ENCODE results near the gene CDC42BPG.

The CDC42BPG gene

DNA sequence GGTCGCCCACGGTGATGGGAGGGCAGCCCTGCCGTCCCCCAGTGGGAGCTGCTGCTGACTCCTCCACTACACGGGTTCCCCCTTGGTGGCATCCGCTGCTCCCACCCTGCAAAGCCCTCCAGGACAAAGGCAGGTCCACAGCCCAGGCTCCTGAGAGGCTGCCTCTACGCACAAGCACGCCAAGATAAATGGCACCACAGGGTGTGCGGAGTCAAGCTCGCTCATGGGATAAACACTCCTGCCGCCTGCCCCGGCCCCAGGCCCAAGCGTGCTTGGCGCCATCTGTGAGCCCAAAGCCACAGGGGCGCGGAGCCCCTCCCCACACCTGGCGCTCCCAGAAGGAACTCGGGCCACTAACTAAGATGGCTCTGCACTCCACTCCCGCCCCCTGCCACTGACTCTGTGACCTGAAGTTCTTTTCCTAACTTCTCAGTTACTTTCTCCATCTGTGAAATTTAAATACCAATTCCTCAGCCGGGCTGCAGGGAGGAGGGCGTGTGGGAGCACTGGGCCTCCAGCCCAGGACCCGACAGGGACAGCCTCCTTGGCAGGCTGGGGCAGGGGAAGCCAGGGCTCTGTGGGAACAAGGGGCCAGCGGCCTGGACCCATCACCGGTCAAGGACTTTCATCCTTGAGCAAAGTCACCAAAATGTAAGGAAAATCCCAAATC lies 19.1 kb upstream of the CDC42BPG start:
- peak overlapping the region; percentile 37 for H3K14ac ChIP-seq (ENCODE audit: low read length)
- no peak overlapping the region for H2BK5ac ChIP-seq (ENCODE audit: low read depth, low read length, poor library complexity)
- no peak overlapping the region for H3K23ac ChIP-seq (ENCODE audit: low read length)
- H2BK120ac ChIP-seq (ENCODE audit: insufficient read depth, low read length, poor library complexity) = peak overlapping the region; percentile 8
- no peak for DNase-seq
- peak overlapping the region; percentile 39 for H3K4ac ChIP-seq (ENCODE audit: low read depth, low read length)
- no CpG with 5 or more reads among the region's 23 CpGs for WGBS (ENCODE audit: extremely low coverage, insufficient coverage, insufficient read length)
- H4K8ac ChIP-seq (ENCODE audit: low read depth, low read length) = peak overlapping the region; percentile 4
- H3K27ac ChIP-seq (ENCODE audit: low read depth, low read length) = no peak overlapping the region
- H3K79me2 ChIP-seq (ENCODE audit: control insufficient read depth, insufficient read depth, low read length, poor library complexity) = peaks cover 16% of the 10 kb centered on the region
- H3K79me1 ChIP-seq (ENCODE audit: low read length) = peaks cover 18% of the 10 kb centered on the region
- peak overlapping the region; percentile 28 for H4K91ac ChIP-seq (ENCODE audit: low read depth, low read length)
- H3K4me3 ChIP-seq (ENCODE audit: low read depth, low read length) = no peak overlapping the region
- H3K4me1 ChIP-seq (ENCODE audit: control insufficient read depth in 1 of 2, insufficient read depth in 2 of 2, low read length in 2 of 2) = peaks cover 29 to 31% of the 10 kb centered on the region in 2 experiments
- no peak overlapping the region for H3K4me2 ChIP-seq (ENCODE audit: low read length)
- peak overlapping the region; percentile 32 for H2AK5ac ChIP-seq (ENCODE audit: low read length)
- H2BK12ac ChIP-seq (ENCODE audit: low read length) = peak overlapping the region; percentile 15
- peak overlapping the region; percentile 17 for H2AFZ ChIP-seq (ENCODE audit: insufficient read depth, low read length, poor library complexity)
- H3K27me3 ChIP-seq (ENCODE audit: insufficient read depth, low read length) = no peaks in the 10 kb centered on the region
- H3K9ac ChIP-seq (ENCODE audit: low read length) = no peak overlapping the region
- no peaks in the 10 kb centered on the region for H3K9me3 ChIP-seq (ENCODE audit: insufficient read depth, low read depth, low read length)
- H3K36me3 ChIP-seq (ENCODE audit: control insufficient read depth in 1 of 2, insufficient read depth in 2 of 2, low read length in 2 of 2) = peaks cover 24 to 34% of the 10 kb centered on the region in 2 experiments
- H4K12ac ChIP-seq (ENCODE audit: low read depth, low read length) = no peak overlapping the region
- H3K18ac ChIP-seq (ENCODE audit: low read length) = peak overlapping the region; percentile 74

DNA sequence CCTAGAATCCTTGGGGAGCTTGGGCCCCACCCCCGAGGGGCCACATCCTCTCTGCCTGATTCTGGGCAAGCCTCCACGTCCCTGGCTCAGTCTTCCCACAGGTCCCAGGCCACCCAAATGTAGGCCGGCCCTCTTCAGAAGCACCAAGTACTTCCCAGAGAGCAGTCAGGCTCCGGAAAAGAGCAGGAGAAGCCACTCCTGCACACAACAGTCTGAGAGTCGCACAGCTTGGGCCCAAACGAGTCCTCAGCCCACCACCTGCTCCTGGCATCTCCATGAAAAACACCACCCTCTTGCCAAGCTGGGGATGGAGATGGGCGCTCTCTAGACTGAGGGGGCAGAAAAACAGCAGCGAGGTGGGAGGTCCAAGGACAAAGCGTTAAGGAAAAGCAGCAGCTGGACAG lies 18.5 kb upstream of the CDC42BPG start:
- Histone ChIP-seq H4K12ac (ENCODE audit: low read depth, low read length) (no peak overlapping the region), H2AK5ac (ENCODE audit: low read length) (peak overlapping the region; percentile 32), H3K4ac (ENCODE audit: low read depth, low read length) (no peak overlapping the region), H3K9me3 (ENCODE audit: insufficient read depth, low read depth, low read length) (no peaks in the 10 kb centered on the region), H3K27ac (ENCODE audit: low read depth, low read length) (no peak overlapping the region), H2BK5ac (ENCODE audit: low read depth, low read length, poor library complexity) (no peak overlapping the region), H2BK120ac (ENCODE audit: insufficient read depth, low read length, poor library complexity) (no peak overlapping the region), H3K23ac (ENCODE audit: low read length) (no peak overlapping the region), H3K9ac (ENCODE audit: low read length) (no peak overlapping the region), H3K4me3 (ENCODE audit: low read depth, low read length) (no peak overlapping the region), H3K79me2 (ENCODE audit: control insufficient read depth, insufficient read depth, low read length, poor library complexity) (peaks cover 16% of the 10 kb centered on the region), H3K27me3 (ENCODE audit: insufficient read depth, low read length) (no peaks in the 10 kb centered on the region), H3K14ac (ENCODE audit: low read length) (no peak overlapping the region), H2BK12ac (ENCODE audit: low read length) (no peak overlapping the region), H4K91ac (ENCODE audit: low read depth, low read length) (peak overlapping the region; percentile 28), H3K18ac (ENCODE audit: low read length) (peak overlapping the region; percentile 19), H2AFZ (ENCODE audit: insufficient read depth, low read length, poor library complexity) (peak overlapping the region; percentile 17), H3K79me1 (ENCODE audit: low read length) (peaks cover 18% of the 10 kb centered on the region), H3K4me1 (ENCODE audit: control insufficient read depth in 1 of 2, insufficient read depth in 2 of 2, low read length in 2 of 2) (peaks cover 23 to 25% of the 10 kb centered on the region in 2 experiments), H3K36me3 (ENCODE audit: control insufficient read depth in 1 of 2, insufficient read depth in 2 of 2, low read length in 2 of 2) (peaks cover 22 to 32% of the 10 kb centered on the region in 2 experiments), H3K4me2 (ENCODE audit: low read length) (no peak overlapping the region), H4K8ac (ENCODE audit: low read depth, low read length) (no peak overlapping the region)
- WGBS (ENCODE audit: extremely low coverage, insufficient coverage, insufficient read length) = no CpG with 5 or more reads among the region's 9 CpGs
- no peak for DNase-seq

DNA sequence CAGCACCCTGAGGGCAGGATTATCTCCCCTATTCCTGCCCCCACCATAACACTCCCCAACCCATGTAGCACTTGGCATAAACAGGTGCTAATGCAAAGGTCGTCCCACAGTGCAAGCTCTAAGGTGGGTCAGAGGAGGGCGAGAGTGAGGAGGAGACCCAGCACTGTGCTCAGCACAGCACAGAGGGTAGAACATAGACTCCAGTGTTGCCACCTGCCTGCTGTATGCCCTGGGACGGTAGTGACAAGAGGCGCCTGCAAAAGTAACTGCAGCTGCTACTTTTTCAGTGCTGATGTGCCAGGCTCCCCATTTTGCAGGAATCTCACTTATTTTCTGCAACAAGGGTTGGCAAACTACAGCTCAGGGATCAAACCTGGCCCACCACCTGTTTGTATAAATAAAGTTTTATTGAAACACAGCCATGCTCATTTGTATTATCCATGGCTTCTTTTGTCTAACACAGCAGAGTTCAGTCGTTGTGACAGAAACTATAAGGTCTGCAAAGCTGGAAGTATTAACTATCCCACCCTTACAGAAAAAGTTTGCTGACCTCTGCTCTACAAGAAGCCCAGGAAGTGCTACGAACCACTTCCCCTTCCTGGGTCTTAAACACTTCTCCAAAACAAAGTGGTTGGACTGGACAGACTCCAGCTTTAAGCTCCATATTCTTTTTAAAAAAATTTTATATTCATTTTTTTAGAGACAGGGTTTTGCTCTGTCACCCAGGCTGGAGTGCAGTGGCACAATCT lies 16.9 kb upstream of the CDC42BPG start:
- H2AK5ac ChIP-seq (ENCODE audit: low read length) = no peak overlapping the region
- H3K79me2 ChIP-seq (ENCODE audit: control insufficient read depth, insufficient read depth, low read length, poor library complexity) = peaks cover 16% of the 10 kb centered on the region
- H3K9me3 ChIP-seq (ENCODE audit: insufficient read depth, low read depth, low read length) = peaks cover under 1% of the 10 kb centered on the region
- peaks cover 17% of the 10 kb centered on the region for H3K79me1 ChIP-seq (ENCODE audit: low read length)
- no peak overlapping the region for H3K4ac ChIP-seq (ENCODE audit: low read depth, low read length)
- no peak for DNase-seq
- no peak overlapping the region for H2AFZ ChIP-seq (ENCODE audit: insufficient read depth, low read length, poor library complexity)
- no CpG with 5 or more reads among the region's 6 CpGs for WGBS (ENCODE audit: extremely low coverage, insufficient coverage, insufficient read length)
- H2BK12ac ChIP-seq (ENCODE audit: low read length) = no peak overlapping the region
- H3K4me3 ChIP-seq (ENCODE audit: low read depth, low read length) = no peak overlapping the region
- H3K27me3 ChIP-seq (ENCODE audit: insufficient read depth, low read length) = no peaks in the 10 kb centered on the region
- H4K8ac ChIP-seq (ENCODE audit: low read depth, low read length) = no peak overlapping the region
- no peak overlapping the region for H3K23ac ChIP-seq (ENCODE audit: low read length)
- H3K36me3 ChIP-seq (ENCODE audit: control insufficient read depth in 1 of 2, insufficient read depth in 2 of 2, low read length in 2 of 2) = peaks cover 26 to 31% of the 10 kb centered on the region in 2 experiments
- H3K9ac ChIP-seq (ENCODE audit: low read length) = no peak overlapping the region
- no peak overlapping the region for H3K18ac ChIP-seq (ENCODE audit: low read length)
- H4K91ac ChIP-seq (ENCODE audit: low read depth, low read length) = no peak overlapping the region
- H3K4me2 ChIP-seq (ENCODE audit: low read length) = no peak overlapping the region
- H2BK5ac ChIP-seq (ENCODE audit: low read depth, low read length, poor library complexity) = no peak overlapping the region
- no peak overlapping the region for H2BK120ac ChIP-seq (ENCODE audit: insufficient read depth, low read length, poor library complexity)
- no peak overlapping the region for H3K14ac ChIP-seq (ENCODE audit: low read length)
- no peak overlapping the region for H3K27ac ChIP-seq (ENCODE audit: low read depth, low read length)
- peaks cover 25 to 27% of the 10 kb centered on the region in 2 experiments for H3K4me1 ChIP-seq (ENCODE audit: control insufficient read depth in 1 of 2, insufficient read depth in 2 of 2, low read length in 2 of 2)
- H4K12ac ChIP-seq (ENCODE audit: low read depth, low read length) = no peak overlapping the region

DNA sequence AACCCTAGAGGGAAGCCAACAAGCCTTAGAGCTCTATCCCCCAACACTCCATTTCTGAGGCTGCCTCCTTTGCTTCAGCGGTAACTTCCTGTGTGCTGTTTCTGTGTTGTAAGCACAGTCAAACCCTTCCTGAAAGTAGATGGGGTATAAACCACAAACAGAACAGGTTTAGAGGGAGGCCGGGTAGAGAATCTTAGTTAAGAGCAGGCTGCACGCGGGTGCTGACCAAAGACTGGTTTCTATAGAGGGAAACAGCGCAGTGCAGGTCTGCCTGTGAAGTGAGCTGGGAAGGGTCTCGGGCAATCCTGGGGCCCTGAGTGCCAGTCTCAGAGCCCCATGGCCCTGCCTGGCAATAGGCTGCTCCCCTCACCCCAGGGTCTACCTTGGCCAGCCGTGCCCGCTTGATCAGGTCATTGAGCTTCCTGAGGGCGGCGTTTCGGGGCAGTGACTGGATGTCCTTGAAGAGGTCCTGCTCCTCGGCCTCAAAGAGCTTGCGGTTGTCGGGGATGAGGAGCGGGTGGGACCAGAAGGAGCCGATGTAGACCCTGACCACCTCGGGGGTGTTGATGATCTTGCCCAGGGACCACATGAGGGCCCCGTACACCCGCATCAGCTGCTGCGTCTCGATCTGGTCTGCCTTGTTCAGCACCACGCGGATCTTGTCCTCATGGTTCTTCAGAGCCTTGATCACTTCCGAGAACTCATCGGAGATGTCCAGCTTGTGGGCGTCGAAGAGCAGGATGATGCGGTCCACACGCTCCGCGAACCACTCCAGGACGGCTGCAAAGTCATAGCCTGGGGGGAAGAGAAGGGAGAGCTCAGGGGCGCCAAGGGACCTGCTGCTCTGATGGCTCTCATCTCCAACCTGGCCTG lies 15.3 kb upstream of the CDC42BPG start:
- Histone ChIP-seq H3K4me1 (ENCODE audit: control insufficient read depth in 1 of 2, insufficient read depth in 2 of 2, low read length in 2 of 2) (peaks cover 30 to 37% of the 10 kb centered on the region in 2 experiments), H4K91ac (ENCODE audit: low read depth, low read length) (no peak overlapping the region), H2AK5ac (ENCODE audit: low read length) (no peak overlapping the region), H4K8ac (ENCODE audit: low read depth, low read length) (no peak overlapping the region), H2BK5ac (ENCODE audit: low read depth, low read length, poor library complexity) (no peak overlapping the region), H3K9me3 (ENCODE audit: insufficient read depth, low read depth, low read length) (peaks cover 2% of the 10 kb centered on the region), H3K4me2 (ENCODE audit: low read length) (no peak overlapping the region), H4K12ac (ENCODE audit: low read depth, low read length) (no peak overlapping the region), H3K14ac (ENCODE audit: low read length) (no peak overlapping the region), H2AFZ (ENCODE audit: insufficient read depth, low read length, poor library complexity) (no peak overlapping the region), H3K4me3 (ENCODE audit: low read depth, low read length) (no peak overlapping the region), H3K79me2 (ENCODE audit: control insufficient read depth, insufficient read depth, low read length, poor library complexity) (peaks cover 12% of the 10 kb centered on the region), H3K9ac (ENCODE audit: low read length) (no peak overlapping the region), H3K23ac (ENCODE audit: low read length) (no peak overlapping the region), H3K27ac (ENCODE audit: low read depth, low read length) (no peak overlapping the region), H3K36me3 (ENCODE audit: control insufficient read depth in 1 of 2, insufficient read depth in 2 of 2, low read length in 2 of 2) (peaks cover 31 to 37% of the 10 kb centered on the region in 2 experiments), H3K79me1 (ENCODE audit: low read length) (peaks cover 19% of the 10 kb centered on the region), H3K27me3 (ENCODE audit: insufficient read depth, low read length) (no peaks in the 10 kb centered on the region), H3K4ac (ENCODE audit: low read depth, low read length) (no peak overlapping the region), H3K18ac (ENCODE audit: low read length) (no peak overlapping the region), H2BK120ac (ENCODE audit: insufficient read depth, low read length, poor library complexity) (no peak overlapping the region), H2BK12ac (ENCODE audit: low read length) (no peak overlapping the region)
- no peak for DNase-seq
- WGBS (ENCODE audit: extremely low coverage, insufficient coverage, insufficient read length) = no CpG with 5 or more reads among the region's 33 CpGs
